GM19239 (cell line): ENCODE data around the gene HS6ST3.
"Not testable (repeated sequence)": the region's sequence is repeated elsewhere in the genome, so short reads cannot be mapped to it uniquely, and the experiment has no call there.

ENCODE experiments used
- DNase-seq: peaks from one replicate; pipeline ENCODE4 v3.0.0; 2011; ENCODE audit warnings: low spot score; ENCODE audit not compliant: insufficient read length
- FAIRE-seq: peaks from 2 replicates; lab custom pipeline; 2011; peaks lifted over from hg19 to GRCh38; lab: Jason Lieb, UNC

The HS6ST3 gene

DNA sequence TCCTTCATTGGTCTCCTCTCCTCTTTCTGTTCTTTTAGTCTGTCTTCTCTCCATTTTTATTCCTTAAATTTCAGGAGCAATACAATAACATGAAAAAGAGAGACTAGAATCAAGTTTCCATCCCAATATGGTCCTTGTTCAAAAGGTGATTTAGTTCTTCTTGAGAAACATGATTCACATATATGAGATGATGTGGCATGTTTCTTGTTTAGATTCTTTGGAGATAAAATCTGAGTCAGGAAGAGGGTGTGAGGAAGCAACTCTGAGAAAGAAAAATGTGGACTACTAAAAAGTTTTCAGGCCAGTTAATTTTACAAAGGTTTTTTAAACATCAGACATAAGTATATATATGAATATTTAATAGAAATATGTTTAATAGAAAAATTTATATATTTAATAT is 673.0 kb downstream of the HS6ST3 start:
- no peak for FAIRE-seq
- DNase-seq, result no peak

DNA sequence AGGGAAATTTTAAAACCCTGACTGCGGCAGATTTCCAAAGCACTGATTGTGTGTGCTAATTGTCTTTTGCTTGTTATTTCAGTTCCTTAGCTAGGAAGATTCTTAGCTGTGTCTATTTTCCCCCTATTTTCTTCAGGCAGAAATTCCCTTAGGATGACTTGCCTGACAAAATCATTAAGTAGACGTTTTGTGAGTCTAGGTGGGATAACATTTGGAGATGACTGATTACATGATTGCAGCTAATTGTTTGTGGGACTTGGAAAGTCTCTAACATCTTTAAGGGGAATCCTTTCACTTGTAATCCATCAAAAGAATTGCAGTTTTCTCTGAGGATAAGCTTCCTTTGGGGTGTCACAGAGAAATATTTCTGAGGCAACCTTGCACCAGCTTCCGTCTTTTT is 676.4 kb downstream of the HS6ST3 start:
- no peak for DNase-seq
- no peak for FAIRE-seq

DNA sequence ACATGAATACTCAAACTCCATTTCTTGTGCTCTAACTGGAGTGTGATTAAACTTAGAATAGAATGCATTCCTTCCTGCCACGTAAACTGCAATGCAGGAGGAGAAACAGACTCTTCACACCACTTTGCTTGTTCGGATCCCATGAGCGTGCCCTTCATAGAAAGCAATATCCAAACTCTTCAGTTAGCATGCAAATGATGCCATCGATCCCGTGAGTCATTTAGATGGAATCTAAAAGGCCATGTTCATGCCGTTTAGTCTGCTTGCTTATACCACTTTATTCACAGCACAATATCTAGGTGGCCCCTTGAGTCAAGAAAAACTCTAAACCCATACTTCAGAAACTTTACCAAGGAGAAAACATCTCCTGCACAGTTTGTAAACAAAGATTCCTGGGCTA is 678.6 kb downstream of the HS6ST3 start:
- FAIRE-seq (no peak), DNase-seq (no peak)

DNA sequence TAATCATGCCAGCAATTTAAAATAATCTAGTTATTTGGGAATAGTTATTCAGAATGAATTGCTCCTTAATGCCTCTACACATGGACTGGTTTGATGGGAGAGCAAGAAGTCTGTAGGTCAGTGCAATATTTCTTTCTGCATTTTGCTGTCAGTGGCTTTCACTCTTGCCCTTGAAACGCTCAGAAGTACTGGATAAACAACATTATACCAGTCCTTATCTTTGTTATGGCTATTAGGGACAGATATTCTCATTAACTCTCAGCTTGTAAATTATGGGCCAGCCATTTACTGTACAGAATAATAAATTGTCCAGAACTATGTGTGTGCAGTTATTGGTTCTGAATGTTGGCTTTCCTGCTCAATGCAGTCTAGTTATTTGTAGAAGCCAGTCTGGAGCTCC is 680.0 kb downstream of the HS6ST3 start:
- no peak for DNase-seq
- FAIRE-seq, result no peak

DNA sequence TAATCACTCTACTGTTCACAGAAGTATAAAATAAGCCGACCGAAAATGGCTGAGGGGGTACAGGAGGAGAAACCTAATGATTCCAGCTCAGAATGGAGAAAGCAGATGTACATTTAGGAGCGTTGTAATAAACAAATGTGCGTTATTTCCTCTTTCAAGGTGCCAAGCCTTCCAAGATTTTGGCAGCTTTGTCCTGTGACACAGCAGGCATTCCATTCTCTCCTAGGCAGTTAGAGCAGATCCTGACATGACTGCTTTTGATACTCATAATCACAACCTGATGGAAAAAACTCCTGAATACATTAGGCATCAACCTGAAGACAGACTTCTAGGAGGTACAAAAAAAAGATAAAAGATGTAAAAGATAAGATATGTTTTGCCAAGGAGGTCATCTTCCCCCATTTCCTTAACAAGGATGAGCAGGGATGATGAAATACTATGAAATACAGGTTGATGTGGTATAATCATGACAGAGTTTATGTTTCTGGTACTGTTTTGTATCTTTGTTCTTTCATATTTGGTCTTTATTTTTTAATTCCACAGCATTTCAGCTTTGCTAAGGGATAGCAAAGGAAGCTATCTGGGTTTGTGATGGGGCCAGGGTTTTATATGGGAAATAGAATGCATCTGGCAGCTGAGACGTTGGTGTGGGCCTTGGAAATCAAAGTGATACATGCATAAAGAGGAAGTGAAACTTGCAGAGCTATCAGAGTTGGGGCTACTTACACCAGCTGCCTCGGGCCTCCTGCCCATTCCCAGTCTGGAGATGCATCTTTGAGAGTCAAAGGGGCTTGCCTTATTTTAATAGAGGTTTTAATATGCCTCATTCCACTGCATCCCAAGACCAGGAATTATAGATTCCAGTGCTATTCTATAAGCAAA is 681.8 kb downstream of the HS6ST3 start:
- FAIRE-seq (no peak), DNase-seq (peak; percentile 7)

DNA sequence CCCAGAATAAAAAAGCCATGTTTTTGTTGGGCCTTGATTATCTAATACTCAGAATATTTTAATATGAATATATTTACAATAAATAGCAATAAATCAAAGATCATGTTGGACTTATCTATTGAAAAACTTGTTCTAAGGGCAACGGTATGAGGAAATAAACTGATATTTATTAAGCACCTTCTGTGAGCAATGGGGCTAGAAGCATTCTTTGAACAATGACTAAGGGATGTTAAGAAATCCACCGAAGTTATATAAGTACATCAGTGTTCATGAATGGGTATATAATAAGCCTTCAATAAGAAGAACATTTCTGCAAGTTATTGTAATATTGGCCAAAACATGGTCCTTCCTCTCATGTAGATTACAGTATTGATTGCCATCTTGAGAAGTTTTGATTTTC is 682.5 kb downstream of the HS6ST3 start:
- FAIRE-seq, result no peak

DNA sequence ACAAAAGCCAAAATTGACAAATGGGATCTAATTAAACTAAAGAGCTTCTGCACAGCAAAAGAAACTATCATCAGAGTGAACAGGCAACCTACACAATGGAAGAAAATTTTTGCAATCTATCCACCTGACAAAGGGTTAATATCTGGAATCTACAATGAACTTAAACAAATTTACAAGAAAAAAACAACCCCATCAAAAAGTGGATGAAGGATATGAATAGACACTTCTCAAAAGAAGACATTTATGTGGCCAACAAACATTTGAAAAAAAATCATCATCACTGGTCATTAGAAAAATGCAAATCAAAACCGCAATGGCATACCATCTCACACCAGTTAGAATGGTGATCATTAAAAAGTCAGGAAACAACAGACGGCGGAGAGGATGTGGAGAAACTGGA is 688.4 kb downstream of the HS6ST3 start:
- DNase-seq, FAIRE-seq: not testable (repeated sequence)

More for the DNA sequence above, 682.5 kb downstream of the HS6ST3 start:
- DNase-seq, result no peak

DNA sequence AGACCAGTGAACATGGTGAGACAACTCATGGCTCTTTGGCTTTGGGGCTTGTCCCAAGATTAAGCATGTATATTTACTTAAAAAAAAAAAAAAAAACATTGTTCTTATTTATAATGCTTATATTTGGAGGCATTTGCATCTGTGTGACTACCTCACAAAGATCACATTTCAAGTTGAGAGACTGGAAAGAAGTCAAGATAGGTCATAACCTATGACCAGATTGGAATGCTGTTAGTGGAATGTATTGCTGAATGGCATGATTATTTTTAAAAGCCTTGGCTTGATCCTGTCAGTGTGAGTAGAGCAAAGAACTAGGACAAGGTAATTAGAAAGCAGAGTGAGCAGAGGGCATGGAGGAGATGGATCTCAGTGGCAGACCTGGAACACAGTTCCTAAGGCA is 689.8 kb downstream of the HS6ST3 start:
- FAIRE-seq (no peak), DNase-seq (no peak)

DNA sequence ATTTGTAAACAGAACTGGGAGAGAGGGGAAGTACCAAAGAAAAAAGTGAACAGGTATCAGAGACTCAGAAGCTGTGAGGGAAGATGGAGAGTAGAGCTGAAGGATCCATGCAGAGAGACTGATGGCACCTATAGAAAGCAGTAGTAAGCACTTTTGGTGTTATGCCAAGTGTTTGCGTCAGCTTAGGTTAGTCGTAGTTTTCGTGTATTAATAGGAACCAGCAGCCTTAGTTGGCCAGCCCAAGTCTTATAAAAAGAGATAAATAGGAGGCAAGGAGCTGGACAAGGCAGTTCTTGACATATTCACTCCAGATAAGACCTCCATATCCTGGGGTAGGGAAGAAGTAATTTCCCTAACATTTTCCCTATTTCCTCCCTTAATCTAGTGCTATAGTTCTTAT is 690.2 kb downstream of the HS6ST3 start:
- no peak for FAIRE-seq
- DNase-seq, result no peak

DNA sequence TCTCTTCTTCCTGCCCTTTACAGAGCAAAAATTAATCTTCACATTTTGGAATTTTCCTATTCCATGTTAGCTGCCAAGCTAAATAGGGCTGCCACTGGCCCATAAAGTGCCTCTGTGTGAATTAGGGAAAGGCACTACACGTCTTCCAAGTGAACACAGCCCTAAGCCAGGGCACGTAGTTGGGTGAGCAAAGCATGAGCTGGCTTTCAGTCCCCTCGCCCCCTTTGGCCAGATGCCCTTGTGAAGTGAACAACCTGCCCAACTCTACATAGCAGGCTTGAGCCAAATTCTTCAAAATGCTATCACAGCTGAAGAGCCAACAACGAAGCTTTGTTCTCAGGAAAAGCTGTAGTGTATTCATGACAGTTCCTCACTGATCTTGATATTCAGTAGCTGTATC is 691.2 kb downstream of the HS6ST3 start:
- DNase-seq (no peak), FAIRE-seq (no peak)

DNA sequence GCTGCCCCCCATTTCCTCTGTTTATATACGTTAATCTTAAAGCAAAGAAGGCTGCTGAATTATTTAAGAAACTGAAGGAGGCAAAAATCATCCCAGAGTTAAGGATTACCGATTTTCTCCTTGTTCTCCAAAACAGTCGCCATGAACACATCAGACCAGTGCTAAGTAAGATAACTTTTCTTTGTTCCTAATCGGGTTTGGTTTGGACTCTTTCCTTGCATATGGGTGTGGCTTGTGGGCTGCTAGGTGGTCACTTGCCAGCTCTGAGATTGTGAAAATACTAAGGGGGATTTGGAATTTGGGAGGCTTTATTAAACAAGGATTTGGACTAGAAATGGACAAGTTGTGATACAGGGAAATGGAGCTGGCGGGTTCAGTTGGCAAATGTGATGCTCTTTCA is 692.3 kb downstream of the HS6ST3 start:
- DNase-seq, result no peak
- no peak for FAIRE-seq

DNA sequence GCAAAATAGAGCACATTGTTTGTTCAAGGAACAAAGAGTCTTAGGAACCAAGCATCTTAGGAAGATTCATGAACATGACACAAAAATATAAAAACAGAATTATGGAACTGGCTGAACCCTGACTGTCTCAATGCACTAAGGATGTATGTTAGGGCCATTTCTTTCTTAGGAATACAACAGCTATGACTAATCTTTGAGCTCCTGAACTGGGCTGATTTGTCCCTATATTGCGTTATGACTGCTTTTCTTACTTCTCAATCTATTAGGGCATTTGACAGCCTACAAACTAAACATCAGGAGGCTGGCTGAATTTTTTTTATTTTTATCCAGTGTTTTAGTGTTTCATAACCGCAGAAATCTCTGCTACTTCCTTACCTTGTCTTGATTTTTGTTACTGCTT is 693.1 kb downstream of the HS6ST3 start:
- no peak for FAIRE-seq
- DNase-seq, result no peak

DNA sequence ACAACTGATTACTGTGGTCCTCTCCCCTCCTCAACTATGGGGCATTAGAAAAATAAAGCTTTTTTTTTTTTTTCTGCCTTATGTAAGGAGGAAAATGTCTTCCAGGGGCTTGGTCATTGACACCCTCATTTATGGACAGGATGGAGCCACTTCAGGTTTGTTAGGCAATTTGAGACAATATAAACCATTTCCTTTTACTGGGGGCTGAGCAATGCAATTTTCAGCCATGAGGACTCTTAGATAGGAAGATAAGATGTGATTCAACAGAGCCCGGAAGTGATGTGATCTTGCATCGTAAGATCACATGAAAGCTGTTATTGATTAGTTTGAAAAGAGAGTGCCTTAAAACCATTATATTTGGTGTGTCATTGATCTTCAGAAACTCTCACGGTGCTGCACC is 693.6 kb downstream of the HS6ST3 start:
- FAIRE-seq, result no peak
- no peak for DNase-seq

DNA sequence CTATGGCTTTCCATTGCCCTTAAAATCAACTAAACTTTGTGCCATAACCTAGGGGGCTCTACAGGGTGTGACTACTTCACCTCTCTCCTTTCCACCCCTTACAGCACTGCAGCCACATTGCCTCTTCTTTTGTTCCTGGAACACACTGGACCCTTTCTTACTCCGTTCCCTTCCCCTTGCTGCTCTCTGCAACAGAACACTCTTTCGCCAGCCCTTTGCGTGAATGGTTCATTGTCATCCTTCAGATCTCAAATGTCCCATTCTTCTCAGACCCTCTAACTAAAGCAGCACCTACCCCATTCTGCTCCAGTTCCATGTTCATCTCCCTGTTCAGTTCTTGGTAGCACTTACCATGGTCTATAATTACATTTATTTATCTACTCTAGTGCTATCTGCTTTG is 696.1 kb downstream of the HS6ST3 start:
- DNase-seq (no peak), FAIRE-seq (no peak)

DNA sequence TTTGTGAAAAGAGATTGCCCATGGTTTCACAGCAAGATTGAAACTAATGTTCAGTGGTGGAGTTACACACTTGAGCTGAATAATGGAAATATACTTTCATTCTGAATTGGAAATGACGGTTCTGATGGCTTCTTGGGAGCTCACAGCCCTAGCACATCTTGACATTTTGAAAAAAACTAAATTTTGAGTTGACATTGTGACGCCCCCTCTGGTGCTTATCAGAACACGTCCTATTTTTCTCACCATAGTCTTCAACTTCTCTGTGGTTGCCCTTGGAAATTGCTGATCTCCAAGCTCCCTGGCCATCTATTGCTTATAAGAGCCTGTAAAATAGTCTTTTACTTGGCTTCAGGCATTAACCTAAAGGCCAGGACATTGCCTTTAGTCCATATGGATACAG is 702.3 kb downstream of the HS6ST3 start:
- no peak for FAIRE-seq
- DNase-seq, result no peak

DNA sequence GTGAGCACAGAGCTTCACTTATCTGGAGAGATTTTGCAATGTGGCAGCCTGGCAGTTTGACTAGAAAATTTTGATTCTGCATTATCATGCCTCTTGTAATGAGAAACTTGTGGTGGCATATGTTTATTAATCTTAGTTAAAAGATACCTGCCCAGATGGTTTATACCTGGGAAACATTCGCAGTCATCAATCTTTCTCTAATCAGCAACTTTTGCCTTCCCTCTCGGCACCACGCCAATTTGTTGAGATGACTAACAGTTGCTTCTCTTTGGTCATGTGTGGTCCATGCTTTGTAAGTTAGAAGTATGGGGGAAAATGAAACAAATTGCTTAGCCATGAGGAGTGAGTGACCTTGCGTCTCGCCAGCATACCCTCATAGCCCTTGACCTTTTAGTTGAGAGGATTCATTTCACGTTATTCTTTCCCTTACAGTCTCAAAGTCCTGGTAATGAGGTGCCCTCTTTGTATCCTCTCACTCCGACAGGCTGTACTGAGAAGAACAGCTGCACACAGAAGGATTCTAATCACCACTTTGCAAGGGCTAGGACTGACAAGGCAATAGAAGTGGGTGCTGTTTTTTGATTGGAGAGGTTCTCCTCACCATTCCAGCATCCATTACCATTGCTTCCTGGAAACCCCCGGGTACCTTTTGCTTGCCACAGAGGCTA is 703.0 kb downstream of the HS6ST3 start:
- no peak for FAIRE-seq
- DNase-seq, result no peak

DNA sequence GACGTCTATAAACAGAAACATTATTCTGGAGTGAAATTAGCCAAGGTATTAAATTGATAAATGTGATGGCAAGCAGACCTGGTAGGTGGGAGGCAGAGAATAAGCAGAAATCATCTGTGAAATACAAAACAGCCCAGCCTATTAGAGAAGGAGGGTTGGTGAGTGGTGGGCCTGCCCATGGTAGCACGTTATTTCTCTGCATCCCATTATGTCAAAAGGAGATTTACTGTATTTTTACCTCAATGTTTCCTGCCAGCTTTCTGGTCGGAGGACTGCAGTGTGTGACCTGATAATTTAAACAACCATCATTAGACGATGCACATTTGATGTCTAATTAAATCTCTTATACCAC is 703.5 kb downstream of the HS6ST3 start:
- DNase-seq, result no peak
- FAIRE-seq, result no peak

DNA sequence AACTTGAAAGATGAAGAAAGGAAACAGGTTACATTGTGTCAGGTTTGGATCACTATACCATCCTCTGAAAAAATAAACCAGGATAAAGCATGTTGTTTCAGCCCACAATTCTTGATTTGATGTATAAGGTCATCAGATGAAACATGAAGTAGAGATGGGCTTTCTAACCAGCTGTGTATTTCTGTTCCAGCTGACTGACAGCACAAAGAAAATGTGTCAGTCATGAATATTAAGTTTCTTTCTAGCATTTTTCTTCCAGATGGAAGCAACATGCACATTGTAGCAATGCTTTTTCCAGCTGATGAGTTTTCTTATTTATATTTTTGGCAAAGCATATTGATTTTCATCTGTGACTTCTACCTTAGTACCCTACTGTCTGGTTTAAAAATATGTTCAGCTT is 704.8 kb downstream of the HS6ST3 start:
- FAIRE-seq (no peak), DNase-seq (no peak)

DNA sequence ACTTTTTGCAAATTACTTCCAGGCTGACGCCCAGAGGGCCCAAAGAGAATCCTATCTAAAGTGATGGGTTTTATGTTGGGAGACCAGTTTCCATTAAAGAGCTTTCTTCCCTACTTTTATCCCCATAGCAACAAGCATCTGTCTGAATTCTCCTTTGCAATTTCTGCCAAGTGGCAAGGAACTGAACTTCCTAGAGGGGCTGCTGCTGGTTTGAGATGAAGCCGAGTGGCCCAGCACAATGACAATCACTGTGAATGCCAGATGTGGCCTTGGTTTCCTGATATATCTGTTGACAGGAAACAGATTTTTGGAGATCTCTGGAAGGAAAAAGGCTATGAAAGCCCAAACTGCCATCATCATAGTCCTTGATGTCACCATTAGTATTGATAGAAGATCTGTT is 705.8 kb downstream of the HS6ST3 start:
- FAIRE-seq (no peak), DNase-seq (no peak)

DNA sequence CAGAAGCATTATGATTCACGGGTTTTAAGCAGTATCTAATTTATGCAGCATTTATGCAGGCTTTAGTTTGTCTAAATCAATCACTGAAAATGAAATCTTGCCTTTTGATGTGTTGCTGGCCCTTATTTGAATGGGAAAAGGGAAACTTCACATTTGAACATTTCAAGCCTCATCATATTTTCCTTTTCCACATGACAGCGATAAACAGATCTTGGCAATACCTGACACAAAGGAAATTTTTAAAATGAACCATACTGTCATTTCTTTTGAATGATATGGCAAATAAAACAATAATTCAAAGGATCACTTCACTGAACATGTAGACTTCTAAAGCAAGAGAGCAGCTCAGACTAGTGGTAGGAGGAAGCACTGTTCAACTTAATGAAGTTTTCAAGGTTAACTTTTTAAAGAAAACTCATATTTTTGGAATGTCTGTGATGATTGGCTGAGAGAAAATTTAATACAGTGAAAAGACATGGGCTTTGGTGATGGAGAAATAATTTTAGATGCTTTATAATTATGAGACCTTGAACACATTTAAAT is 706.3 kb downstream of the HS6ST3 start:
- DNase-seq, result no peak
- FAIRE-seq, result no peak

DNA sequence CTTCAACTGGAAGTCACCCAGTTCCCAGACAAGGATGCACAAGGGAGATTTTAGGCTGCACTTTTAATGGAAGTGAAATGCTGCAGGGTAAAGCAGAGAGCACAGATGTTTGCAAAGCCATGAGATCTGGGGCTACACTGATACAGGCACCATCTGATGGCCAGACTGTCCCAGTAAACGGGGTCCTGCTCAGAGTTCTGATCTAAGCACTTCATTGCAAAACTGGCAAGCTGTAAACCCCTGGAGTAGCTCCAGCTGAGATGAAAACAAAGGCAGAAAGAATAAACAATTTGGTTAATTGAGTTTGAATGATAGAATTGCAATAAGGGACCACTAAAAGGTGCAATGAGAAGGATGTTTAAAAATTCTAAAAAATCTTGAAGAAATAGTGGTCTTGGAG is 707.2 kb downstream of the HS6ST3 start:
- FAIRE-seq, result no peak

More for the DNA sequence above, 707.2 kb downstream of the HS6ST3 start:
- no peak for DNase-seq
